H7 (cell line): Measurements from ENCODE around the gene CNTNAP2. TPM values are rescaled to one million over a fixed set of nuclear protein-coding genes. Genes with fewer than 3 reads are reported as not detected.
A peak's percentile ranks its signal among the peaks of the same experiment; 100 is the strongest.

Experiments
- DNase-seq: peaks from one replicate; pipeline ENCODE4 v3.0.0; 2012
- H3K27me3 ChIP-seq: 2 replicates; pipeline ENCODE4 v1.6.0; 2011; ENCODE audit warnings: mild to moderate bottlenecking, low read length; ENCODE audit not compliant: control insufficient read depth, insufficient read depth
- H3K36me3 ChIP-seq: replicated peaks from 2 replicates; pipeline ENCODE4 v1.5.1; 2011; ENCODE audit warnings: low read length; ENCODE audit not compliant: control insufficient read depth, insufficient read depth
- H3K4me3 ChIP-seq: 2 replicates; pipeline ENCODE4 v1.5.1; 2011; ENCODE audit warnings: low read depth, mild to moderate bottlenecking, control low read depth, low read length, moderate library complexity; ENCODE audit not compliant: insufficient read depth
- total RNA-seq: library from RNA; depleted of rRNA; stranded (reverse); fragments of >200 nt; shearing (Covaris generic); gene quantifications from 2 replicates; pipeline ENCODE4 v1.2.3, GENCODE V29; 2014

Gene CNTNAP2
- total RNA-seq, 1 experiment from 2014 or later: 109 TPM

- Histone ChIP-seq H3K36me3 (no peaks in the 10 kb centered on the region), H3K4me3 (no peak overlapping the region), H3K27me3 (no peaks in the 10 kb centered on the region)
- no peak for DNase-seq
Observed at GRCh38 chr7:147824671-147825070, 1708.1 kb downstream of the CNTNAP2 start.

- H3K36me3 ChIP-seq: no peaks in the 10 kb centered on the region
- H3K4me3 ChIP-seq: no peak overlapping the region
- DNase-seq: no peak
- no peaks in the 10 kb centered on the region for H3K27me3 ChIP-seq
Observed at GRCh38 chr7:147829016-147829415, 1712.4 kb downstream of the CNTNAP2 start.

- DNase-seq: peak; percentile 19
- Histone ChIP-seq H3K27me3 (no peaks in the 10 kb centered on the region), H3K36me3 (no peaks in the 10 kb centered on the region), H3K4me3 (no peak overlapping the region)
Observed at GRCh38 chr7:147833557-147833956, 1717.0 kb downstream of the CNTNAP2 start.

- no peaks in the 10 kb centered on the region for H3K27me3 ChIP-seq
- DNase-seq: no peak
- no peaks in the 10 kb centered on the region for H3K36me3 ChIP-seq
- H3K4me3 ChIP-seq: no peak overlapping the region
Observed at GRCh38 chr7:147833970-147834369, 1717.4 kb downstream of the CNTNAP2 start.

- no peak for DNase-seq
Observed at GRCh38 chr7:147852833-147853232, 1736.2 kb downstream of the CNTNAP2 start.

GRCh38 chr7:147857152-147858140 is 1740.8 kb downstream of the CNTNAP2 start:
- H3K27me3 ChIP-seq: no peaks in the 10 kb centered on the region
- DNase-seq: no peak
- no peak overlapping the region for H3K4me3 ChIP-seq
- no peaks in the 10 kb centered on the region for H3K36me3 ChIP-seq

More at GRCh38 chr7:147852833-147853232, 1736.2 kb downstream of the CNTNAP2 start:
- H3K4me3 ChIP-seq: no peak overlapping the region
- no peaks in the 10 kb centered on the region for H3K36me3 ChIP-seq
- no peaks in the 10 kb centered on the region for H3K27me3 ChIP-seq

GRCh38 chr7:147858421-147858820 is 1741.8 kb downstream of the CNTNAP2 start:
- H3K27me3 ChIP-seq: no peaks in the 10 kb centered on the region
- no peaks in the 10 kb centered on the region for H3K36me3 ChIP-seq
- DNase-seq: no peak
- no peak overlapping the region for H3K4me3 ChIP-seq

GRCh38 chr7:147859033-147859432 is 1742.4 kb downstream of the CNTNAP2 start:
- no peak overlapping the region for H3K4me3 ChIP-seq
- H3K36me3 ChIP-seq: no peaks in the 10 kb centered on the region
- DNase-seq: no peak
- no peaks in the 10 kb centered on the region for H3K27me3 ChIP-seq

- H3K4me3 ChIP-seq: no peak overlapping the region
- no peaks in the 10 kb centered on the region for H3K27me3 ChIP-seq
- no peaks in the 10 kb centered on the region for H3K36me3 ChIP-seq
- no peak for DNase-seq
Observed at GRCh38 chr7:147859486-147859885, 1742.9 kb downstream of the CNTNAP2 start.

GRCh38 chr7:147861058-147861716 is 1744.6 kb downstream of the CNTNAP2 start:
- no peak overlapping the region for H3K4me3 ChIP-seq
- no peak for DNase-seq
- H3K27me3 ChIP-seq: no peaks in the 10 kb centered on the region
- H3K36me3 ChIP-seq: no peaks in the 10 kb centered on the region

- Histone ChIP-seq H3K4me3 (no peak overlapping the region), H3K36me3 (no peaks in the 10 kb centered on the region), H3K27me3 (no peaks in the 10 kb centered on the region)
- no peak for DNase-seq
Observed at GRCh38 chr7:147861945-147862344, 1745.3 kb downstream of the CNTNAP2 start.

- DNase-seq: no peak
- Histone ChIP-seq H3K36me3 (no peaks in the 10 kb centered on the region), H3K27me3 (no peaks in the 10 kb centered on the region), H3K4me3 (no peak overlapping the region)
Observed at GRCh38 chr7:147869456-147869855, 1752.9 kb downstream of the CNTNAP2 start.

GRCh38 chr7:147878912-147879661 is 1762.5 kb downstream of the CNTNAP2 start:
- Histone ChIP-seq H3K4me3 (no peak overlapping the region), H3K27me3 (no peaks in the 10 kb centered on the region), H3K36me3 (no peaks in the 10 kb centered on the region)
- no peak for DNase-seq

- Histone ChIP-seq H3K36me3 (no peaks in the 10 kb centered on the region), H3K27me3 (no peaks in the 10 kb centered on the region), H3K4me3 (no peak overlapping the region)
- no peak for DNase-seq
Observed at GRCh38 chr7:147885869-147886268, 1769.3 kb downstream of the CNTNAP2 start.
